HG02885 (cell line): Measurements from ENCODE around the gene RGCC.

Source experiments
- ATAC-seq: cut with Tn5 transposase; IDR thresholded peaks from one replicate; pipeline ENCODE4 v1.9.1; 2021; ENCODE audit warnings: mild to moderate bottlenecking; ENCODE audit not compliant: unreplicated experiment, poor library complexity

RGCC gene

GRCh38 chr13:41513600-41513999 lies 56.2 kb downstream of the RGCC start:
- ATAC-seq = no peak

- no peak for ATAC-seq
Measured at GRCh38 chr13:41514853-41515395, 57.6 kb downstream of the RGCC start.

- ATAC-seq = no peak
Measured at GRCh38 chr13:41515491-41516139, 58.3 kb downstream of the RGCC start.

- no peak for ATAC-seq
Measured at GRCh38 chr13:41516166-41516565, 58.8 kb downstream of the RGCC start.

GRCh38 chr13:41516760-41517159 lies 59.4 kb downstream of the RGCC start:
- no peak for ATAC-seq

GRCh38 chr13:41520016-41520659 lies 62.8 kb downstream of the RGCC start:
- no peak for ATAC-seq
